Measurements from ENCODE around the gene ANKRD18A.
"Not testable (repeated sequence)": the region's sequence is repeated elsewhere in the genome, so short reads cannot be mapped to it uniquely, and the experiment has no call there.

- TF ChIP-seq CTCF, POLR2A (IDR thresholded peaks at IDR 0.05): not testable (repeated sequence)
Observed at GRCh38 chr9:38566048-38566447, 54.3 kb downstream of the ANKRD18A start.
